Esophagus squamous epithelium (tissue), 5 donors: Measurements from ENCODE around the gene OCA2. TPM values are rescaled to one million over a fixed set of nuclear protein-coding genes. Genes with fewer than 3 reads are reported as not detected.

Experiments
- DNase-seq: peaks from one replicate; lab custom pipeline; 2025; lab: John Stamatoyannopoulos, UW
- H3K27ac ChIP-seq, 4 donors: fragments of 200-600 bp; sonication (generic); one replicate each; pipeline ENCODE4 v1.5.1; 2016 to 2019; ENCODE audit warnings: mild to moderate bottlenecking in 1 of 4
- H3K27me3 ChIP-seq, 4 donors: fragments of 200-600 bp; sonication (generic); 1 replicate in 3 of 4; 2 replicates in 1 of 4; pipeline versions ENCODE4 v1.5.1 to v1.6.0; 2017 to 2021; ENCODE audit warnings: antibody characterized with exemption in 1 of 4
- H3K36me3 ChIP-seq, 3 donors: fragments of 200-600 bp; sonication (generic); one replicate each; pipeline ENCODE4 v1.5.1; 2016 to 2019
- H3K4me1 ChIP-seq, 3 donors: fragments of 200-600 bp; sonication (generic); one replicate each; pipeline ENCODE4 v1.5.1; 2017 to 2019
- H3K4me3 ChIP-seq, 4 donors: fragments of 200-600 bp; sonication (generic); 1 replicate in 3 of 4; 2 replicates in 1 of 4; pipeline ENCODE4 v1.5.1; 2016 to 2019; ENCODE audit warnings: mild to moderate bottlenecking in 2 of 4, moderate library complexity in 1 of 4
- H3K9me3 ChIP-seq, 3 donors: fragments of 200-600 bp; sonication (generic); one replicate each; pipeline ENCODE4 v1.5.1; 2016 to 2019
- CTCF ChIP-seq, 6 experiments: fragments of 450-650 bp in 4 of 6; fragments of 200-600 bp in 2 of 6; sonication (generic) in 2 of 6; IDR thresholded peaks; one replicate each; pipeline ENCODE4 v1.5.1; 2016 to 2019; ENCODE audit warnings: antibody characterized with exemption in 6 of 6, mild to moderate bottlenecking in 4 of 6, moderate library complexity in 4 of 6
- POLR2A ChIP-seq, 4 donors: fragments of 450-650 bp; IDR thresholded peaks; one replicate each; pipeline ENCODE4 v1.6.1; 2017; ENCODE audit warnings: antibody characterized with exemption in 4 of 4, mild to moderate bottlenecking in 4 of 4, moderate library complexity in 3 of 4
- WGBS, 2 donors: methylation state at CpG; one replicate each; pipeline ENCODE4 v1.1.5; 2018; 5-methylcytosine and 5-hydroxymethylcytosine counted together
- intact Hi-C: fragments of 100-400 bp; cut with DNase I; formaldehyde crosslinking; loops from one replicate; pipeline ENCODE4 v1.15.0; 2022
- total RNA-seq, 4 donors: library from RNA; depleted of rRNA; stranded (reverse); fragments of >200 nt; gene quantifications; one replicate each; pipeline ENCODE4 v1.1.0, GENCODE V29; 2016
- donor health status: DM: yes; HTN: yes; CAD: no.

Gene OCA2
- total RNA-seq, 4 donors from 2014 or later: 1.7 to 5.5 (median 4.6) TPM

- Histone ChIP-seq H3K27me3 (no peaks in the 10 kb centered on the region), H3K27ac (no peak overlapping the region), H3K4me1 (no peaks in the 10 kb centered on the region), H3K4me3 (no peak overlapping the region), H3K36me3 (no peaks in the 10 kb centered on the region), H3K9me3 (no peaks in the 10 kb centered on the region)
- intact Hi-C loops: no loop called here
- 85 to 93% methylated on average over 2 of the region's 2 CpGs for WGBS, 2 donors
- TF ChIP-seq POLR2A (IDR thresholded peaks at IDR 0.05) (no peak), CTCF (IDR thresholded peaks at IDR 0.05) (no peak)
- no peak for DNase-seq
Measured at GRCh38 chr15:27747997-27748396, 351.1 kb downstream of the OCA2 start.

- WGBS, 2 donors: 68 to 88% methylated on average over 5 of the region's 5 CpGs
- intact Hi-C loops: no loop called here
- no peaks in the 10 kb centered on the region for H3K9me3 ChIP-seq
- H3K4me3 ChIP-seq: no peak overlapping the region
- no peak for DNase-seq
- no peaks in the 10 kb centered on the region for H3K4me1 ChIP-seq
- H3K27ac ChIP-seq: no peak overlapping the region
- TF ChIP-seq POLR2A (IDR thresholded peaks at IDR 0.05) (no peak), CTCF (IDR thresholded peaks at IDR 0.05) (no peak)
- no peaks in the 10 kb centered on the region for H3K36me3 ChIP-seq
- H3K27me3 ChIP-seq: no peaks in the 10 kb centered on the region
Measured at GRCh38 chr15:27746401-27746955, 352.6 kb downstream of the OCA2 start.

GRCh38 chr15:27744641-27745040 is 354.5 kb downstream of the OCA2 start:
- WGBS, 2 donors: 72 to 76% methylated on average over 3 of the region's 3 CpGs
- H3K27ac ChIP-seq: no peak overlapping the region
- H3K4me1 ChIP-seq: no peaks in the 10 kb centered on the region
- TF ChIP-seq POLR2A (IDR thresholded peaks at IDR 0.05): no peak
- no peak for TF ChIP-seq CTCF (IDR thresholded peaks at IDR 0.05)
- DNase-seq: no peak
- no peaks in the 10 kb centered on the region for H3K36me3 ChIP-seq
- intact Hi-C loops: no loop called here
- H3K27me3 ChIP-seq: no peaks in the 10 kb centered on the region
- H3K4me3 ChIP-seq: no peak overlapping the region
- no peaks in the 10 kb centered on the region for H3K9me3 ChIP-seq

GRCh38 chr15:27743638-27744037 is 355.5 kb downstream of the OCA2 start:
- H3K36me3 ChIP-seq: no peaks in the 10 kb centered on the region
- DNase-seq: no peak
- H3K9me3 ChIP-seq: no peaks in the 10 kb centered on the region
- TF ChIP-seq CTCF (IDR thresholded peaks at IDR 0.05) (no peak), POLR2A (IDR thresholded peaks at IDR 0.05) (no peak)
- H3K27ac ChIP-seq: no peak overlapping the region
- intact Hi-C loops: no loop called here
- H3K27me3 ChIP-seq: no peaks in the 10 kb centered on the region
- no peaks in the 10 kb centered on the region for H3K4me1 ChIP-seq
- H3K4me3 ChIP-seq: no peak overlapping the region
- WGBS, 2 donors: 78 to 84% methylated on average over 6 to 8 of the region's 8 CpGs

- H3K4me1 ChIP-seq: no peaks in the 10 kb centered on the region
- intact Hi-C loops: no loop called here
- H3K4me3 ChIP-seq: no peak overlapping the region
- DNase-seq: no peak
- TF ChIP-seq CTCF (IDR thresholded peaks at IDR 0.05): no peak
- no peak for TF ChIP-seq POLR2A (IDR thresholded peaks at IDR 0.05)
- H3K9me3 ChIP-seq: no peaks in the 10 kb centered on the region
- WGBS, 2 donors: 77 to 82% methylated on average over 11 of the region's 16 CpGs
- no peak overlapping the region for H3K27ac ChIP-seq
- H3K36me3 ChIP-seq: no peaks in the 10 kb centered on the region
- H3K27me3 ChIP-seq: no peaks in the 10 kb centered on the region
Measured at GRCh38 chr15:27742751-27743477, 356.2 kb downstream of the OCA2 start.
